Stimulated activated CD8-positive, alpha-beta memory T cell treated with anti-CD3 and anti-CD28 coated beads, Interleukin-7, amount 100 ng/mL, for 48 hours (primary cell): ENCODE results near the gene MT3.

Experiments
- DNase-seq, 2 donors: peaks; one replicate each; pipeline ENCODE4 v3.0.0-alpha.2; 2020; ENCODE audit warnings: low read depth in 1 of 2; ENCODE audit errors: extremely low read depth in 1 of 2

MT3 gene

DNA sequence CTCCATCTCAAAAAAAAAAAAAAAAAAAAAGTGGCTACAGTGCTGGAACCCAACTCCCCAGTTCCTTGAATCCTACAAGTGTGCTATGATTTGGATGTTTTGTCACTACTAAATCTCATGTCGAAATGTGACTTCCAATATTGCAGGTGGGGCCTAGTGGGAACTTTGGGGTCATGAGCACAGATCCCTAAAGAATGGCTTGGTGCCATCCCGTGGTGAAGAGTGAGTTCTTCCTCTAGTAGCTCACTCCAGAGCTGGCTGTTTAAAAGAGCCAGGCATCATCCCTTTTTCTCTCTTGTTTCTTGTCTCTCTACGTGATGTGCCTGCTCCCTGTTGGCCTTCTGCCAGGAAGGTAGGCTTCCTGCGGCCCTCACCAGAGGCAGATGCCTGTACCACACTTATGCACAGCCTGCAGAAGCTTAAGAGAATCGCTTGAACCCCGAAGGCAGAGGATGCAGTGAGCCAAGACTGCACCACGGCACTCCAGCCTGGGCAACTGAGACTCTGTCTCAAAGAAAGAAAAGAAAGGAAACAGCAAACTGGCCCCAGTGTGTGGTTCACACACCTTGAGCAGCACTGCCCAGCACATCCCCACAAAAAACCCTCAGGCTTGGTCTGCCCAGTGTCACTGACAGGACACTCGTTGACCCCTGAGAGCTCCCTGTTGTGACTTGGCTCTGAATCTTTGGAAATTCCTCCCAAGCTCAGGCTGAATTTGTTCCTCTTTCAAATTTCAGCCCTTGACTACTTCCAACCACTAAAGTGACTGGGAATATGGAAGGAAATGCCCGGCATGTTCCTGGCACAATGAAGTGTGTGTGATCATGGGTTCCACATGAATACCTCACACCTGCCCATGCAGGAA, 39.4 kb downstream of the MT3 start:
- no peak for DNase-seq

DNA sequence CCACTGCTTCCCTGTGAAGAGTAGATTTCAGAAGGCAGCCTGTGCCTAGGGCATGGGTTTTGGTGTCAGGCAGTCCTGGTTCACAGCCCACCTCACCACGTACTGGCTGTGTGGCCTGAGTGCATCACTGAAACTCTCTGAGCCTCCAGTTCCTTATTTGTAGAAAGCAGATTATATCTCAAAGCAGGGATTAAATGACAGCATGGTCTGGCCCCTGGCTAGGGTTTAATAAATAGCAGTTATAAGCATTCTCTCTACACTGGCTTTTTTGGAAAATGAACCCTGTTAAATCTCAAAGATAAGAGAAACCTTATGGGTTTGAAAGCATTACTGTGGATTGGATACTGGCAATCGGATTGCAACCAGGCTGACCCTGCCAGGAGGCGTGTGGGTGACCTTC, 40.2 kb downstream of the MT3 start:
- DNase-seq, result no peak

- no peak for DNase-seq
Observed at GRCh38 chr16:56630134-56630533, 40.8 kb downstream of the MT3 start.

- DNase-seq, result no peak
Observed at GRCh38 chr16:56631197-56631596, 41.9 kb downstream of the MT3 start.

DNA sequence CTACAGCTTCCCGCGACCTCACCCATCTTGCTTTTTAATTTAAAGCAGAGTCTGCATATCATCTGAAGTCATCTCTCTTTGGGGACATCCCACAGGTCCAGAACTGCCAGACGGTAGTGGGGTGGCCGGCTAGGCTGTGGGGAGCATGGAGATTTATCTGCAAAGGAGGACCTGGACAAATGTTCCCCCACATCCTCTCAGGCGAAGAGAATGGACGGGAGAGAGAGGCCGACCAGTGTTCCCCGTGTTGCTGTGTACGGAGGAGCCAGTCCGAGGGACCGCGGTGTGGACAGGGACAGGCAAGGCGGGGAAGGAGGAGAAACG, 42.5 kb downstream of the MT3 start:
- no peak for DNase-seq

DNA sequence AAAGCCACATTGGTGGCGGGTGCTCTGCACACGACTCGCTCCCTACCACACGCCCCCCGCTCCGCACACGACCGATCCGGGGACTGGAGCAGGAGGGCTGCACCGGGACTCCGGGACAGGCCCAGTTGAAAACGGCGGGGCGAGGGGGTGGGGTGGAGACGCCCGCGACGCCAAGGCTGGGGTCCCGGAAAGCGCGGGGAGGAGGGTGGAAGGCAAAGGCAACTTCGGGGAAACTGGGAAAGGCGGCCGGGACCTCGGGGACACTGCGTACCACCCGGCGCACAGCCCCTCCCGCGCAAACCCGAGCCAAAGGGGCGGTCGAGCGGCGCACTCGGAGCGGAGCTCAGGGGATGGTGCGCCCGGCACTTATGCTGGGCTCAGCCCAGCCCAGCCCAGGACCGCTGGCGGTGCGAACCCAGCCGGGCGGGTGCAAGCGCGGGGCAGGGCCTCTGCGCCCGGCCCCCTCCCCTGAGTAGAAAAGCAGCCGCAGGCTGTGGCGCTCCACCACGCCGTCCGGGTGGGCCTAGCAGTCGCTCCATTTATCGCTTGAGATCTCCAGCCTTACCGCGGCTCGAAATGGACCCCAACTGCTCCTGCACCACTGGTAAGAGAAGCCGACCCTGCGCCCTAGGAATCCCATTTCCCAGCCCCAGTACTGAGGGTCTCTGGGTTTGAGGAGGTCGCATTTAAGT, 43.0 kb downstream of the MT3 start, which contains the start of gene MT1M:
TSS of gene MT1M (plus strand) at position 504 of the 692 bp plus-strand sequence. CDS start at position 577, 73 bp downstream.
- no peak for DNase-seq

DNA sequence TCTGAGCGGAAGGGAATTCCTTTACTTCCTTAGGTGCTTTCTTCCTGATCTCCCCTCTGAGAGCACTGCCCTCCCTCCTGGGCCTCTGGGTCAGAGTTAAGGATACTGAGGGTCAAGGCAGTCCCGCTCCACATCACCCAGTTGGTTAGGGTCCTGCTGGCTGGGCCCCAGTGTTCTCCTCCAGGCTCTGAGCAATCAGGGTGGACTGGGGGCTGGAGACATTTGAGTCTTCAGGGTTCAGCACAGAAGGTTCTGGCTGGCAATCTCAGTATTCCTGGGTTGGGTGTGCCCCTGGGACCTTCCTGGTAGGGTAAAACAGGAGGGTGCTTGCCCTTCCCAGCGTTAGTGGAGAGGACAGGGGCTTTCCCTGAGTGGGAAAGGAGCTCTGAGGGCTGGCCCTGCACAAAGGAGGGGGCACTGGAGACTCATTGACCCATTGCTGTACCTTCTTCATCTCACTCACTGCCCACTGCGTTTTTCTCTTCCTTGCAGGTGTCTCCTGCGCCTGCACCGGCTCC, 43.6 kb downstream of the MT3 start:
- DNase-seq, result no peak

- DNase-seq, result no peak
Observed at GRCh38 chr16:56633535-56633934, 44.2 kb downstream of the MT3 start.

GRCh38 chr16:56634715-56635440, 45.5 kb downstream of the MT3 start:
- no peak for DNase-seq

DNA sequence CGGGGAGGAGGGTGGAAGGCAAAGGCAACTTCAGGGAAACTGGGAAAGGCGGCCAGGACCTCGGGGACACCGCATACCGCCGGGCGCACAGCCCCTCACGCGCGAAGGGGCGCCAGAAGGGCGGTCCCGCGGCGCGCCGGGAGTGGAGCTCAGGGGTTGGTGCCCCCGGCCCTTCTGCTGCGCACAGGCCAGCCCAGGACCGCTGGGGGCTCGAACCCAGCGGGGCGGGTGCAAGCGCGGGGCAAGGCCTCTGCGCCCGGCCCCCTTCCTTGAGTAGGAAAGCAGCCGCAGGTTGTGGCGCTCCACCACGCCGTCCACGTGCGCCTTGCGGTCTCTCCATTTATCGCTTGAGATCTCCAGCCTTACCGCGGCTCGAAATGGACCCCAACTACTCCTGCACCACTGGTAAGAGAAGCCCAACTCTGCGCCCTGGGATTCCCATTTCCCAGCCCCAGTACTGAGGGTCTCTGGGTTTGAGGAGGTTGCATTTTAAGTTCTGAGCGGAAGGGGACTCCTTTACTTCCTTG, 46.2 kb downstream of the MT3 start:
- DNase-seq, result no peak

- DNase-seq, result no peak
Observed at GRCh38 chr16:56636616-56637413, 47.5 kb downstream of the MT3 start.

- no peak for DNase-seq
Observed at GRCh38 chr16:56637814-56638750, 48.8 kb downstream of the MT3 start, which contains the start of gene MT1A. TSS of gene MT1A (plus strand) at chr16:56638666. CDS start at chr16:56638739, 73 bp downstream.

DNA sequence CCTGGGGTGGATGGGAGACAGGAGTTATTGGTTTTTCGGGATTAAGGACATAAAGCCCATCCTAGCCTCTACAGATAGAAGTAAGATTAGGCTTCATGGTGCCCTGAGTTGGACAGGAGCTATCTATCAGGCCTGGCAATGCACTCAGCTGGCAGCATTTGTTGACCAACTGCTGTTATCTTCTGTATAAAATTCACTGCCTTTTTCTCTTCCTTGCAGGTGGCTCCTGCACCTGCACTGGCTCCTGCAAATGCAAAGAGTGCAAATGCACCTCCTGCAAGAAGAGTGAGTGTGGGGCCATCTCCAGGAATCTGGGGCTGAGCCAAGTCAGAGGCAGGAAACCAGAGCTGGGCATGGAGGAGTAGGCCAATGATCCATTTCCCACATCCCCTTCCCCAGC, 49.7 kb downstream of the MT3 start:
- no peak for DNase-seq

GRCh38 chr16:56640076-56640475, 50.7 kb downstream of the MT3 start:
- no peak for DNase-seq
